Peyer's patch (tissue), 4 donors: ENCODE results near the gene ROPN1B.

Source experiments
- CTCF ChIP-seq, 6 experiments: fragments of 450-650 bp in 4 of 6; fragments of 200-600 bp in 2 of 6; sonication (generic) in 1 of 6; IDR thresholded peaks; one replicate each; pipeline ENCODE4 v1.5.1; 2017 to 2019; ENCODE audit warnings: antibody characterized with exemption in 6 of 6, mild to moderate bottlenecking in 3 of 6, moderate library complexity in 1 of 6
- POLR2A ChIP-seq, 2 donors: fragments of 450-650 bp; IDR thresholded peaks; one replicate each; pipeline ENCODE4 v1.5.1; 2017; ENCODE audit warnings: antibody characterized with exemption in 2 of 2, mild to moderate bottlenecking in 2 of 2, moderate library complexity in 2 of 2

GRCh38 chr3:126018545-126018944 lies 49.6 kb downstream of the ROPN1B start:
- TF ChIP-seq CTCF (IDR thresholded peaks at IDR 0.05) (no peak), POLR2A (IDR thresholded peaks at IDR 0.05) (no peak)
